H1 (cell line): ENCODE data around the gene TDRD3.

Experiments
- ATF3 ChIP-seq: IDR thresholded peaks from 2 replicates; pipeline ENCODE4 v1.6.1; 2011; ENCODE audit warnings: low read depth, mild to moderate bottlenecking, low read length; ENCODE audit not compliant: insufficient read depth
- CEBPB ChIP-seq: IDR thresholded peaks from 2 replicates; pipeline ENCODE4 v1.6.1; 2012; ENCODE audit warnings: low read depth, low read length
- CTCF ChIP-seq, 3 experiments: IDR thresholded peaks; 1 replicate in 2 of 3; 2 replicates in 1 of 3; pipeline versions ENCODE4 v1.5.1 to v1.6.1; 2011; ENCODE audit warnings: low read length in 3 of 3, mild to moderate bottlenecking in 3 of 3, inconsistent platforms in 2 of 3, low read depth in 1 of 3, moderate library complexity in 1 of 3; ENCODE audit not compliant: insufficient read depth in 1 of 3; ENCODE audit errors: control extremely low read depth in 1 of 3
- EGR1 ChIP-seq: IDR thresholded peaks from 2 replicates; pipeline ENCODE4 v1.6.1; 2011; ENCODE audit warnings: low read depth, low read length, borderline replicate concordance
- GABPA ChIP-seq: IDR thresholded peaks from 2 replicates; pipeline ENCODE4 v1.6.1; 2011; ENCODE audit warnings: mild to moderate bottlenecking, low read length, moderate library complexity, borderline replicate concordance; ENCODE audit not compliant: insufficient read depth
- JUND ChIP-seq: IDR thresholded peaks from 2 replicates; pipeline ENCODE4 v1.6.1; 2011; ENCODE audit warnings: mild to moderate bottlenecking, improper control_type of control experiment, low read length
- POLR2A ChIP-seq, 2 experiments: IDR thresholded peaks; 1 replicate in 1 of 2; 2 replicates in 1 of 2; pipeline ENCODE4 v1.6.1; 2011; ENCODE audit warnings: low read depth in 2 of 2, low read length in 2 of 2, mild to moderate bottlenecking in 2 of 2; ENCODE audit errors: control extremely low read depth in 1 of 2
- RNF2 ChIP-seq: fragments of 200-900, 300-1000 bp; sonication (generic); IDR thresholded peaks from 2 replicates; pipeline ENCODE4 v1.7.1; 2016; ENCODE audit warnings: borderline replicate concordance, low read depth, mild to moderate bottlenecking, antibody characterized with exemption, low read length; ENCODE audit not compliant: poor library complexity, severe bottlenecking; ENCODE audit errors: missing control alignments

GRCh38 chr13:60369242-60369641 lies 27.8 kb upstream of the TDRD3 start:
- TF ChIP-seq CTCF (IDR thresholded peaks at IDR 0.05; ENCODE audit: control extremely low read depth in 1 of 3, insufficient read depth in 1 of 3, low read depth in 1 of 3, low read length in 3 of 3) (peak in 1 of 3 experiments; percentile 29; a peak in 1 of 4 replicates), GABPA (no peak), POLR2A (IDR thresholded peaks at IDR 0.05; ENCODE audit: control extremely low read depth in 1 of 2, low read depth in 2 of 2, low read length in 2 of 2) (no peak), EGR1 (no peak), ATF3 (no peak), JUND (no peak), RNF2 (no peak), CEBPB (no peak)
